22Rv1 (cell line): Measurements from ENCODE around the gene HS1BP3.

Experiments used
- CTCF ChIP-seq: fragments of 450-650 bp; IDR thresholded peaks from 2 replicates; pipeline ENCODE4 v1.5.1; 2017; ENCODE audit warnings: mild to moderate bottlenecking
- ZFX ChIP-seq: fragments of 450-650 bp; IDR thresholded peaks from 2 replicates; pipeline ENCODE4 v1.6.1; 2017; ENCODE audit warnings: antibody characterized with exemption, borderline replicate concordance

GRCh38 chr2:20622296-20622686, 28.6 kb downstream of the HS1BP3 start:
- TF ChIP-seq CTCF = no peak
- no peak for TF ChIP-seq ZFX
